H9 (cell line): Measurements from ENCODE around the gene TENM4. TPM values are rescaled to one million over a fixed set of nuclear protein-coding genes. Genes with fewer than 3 reads are reported as not detected.

ENCODE experiments used
- DNase-seq: peaks from one replicate; pipeline ENCODE4 v3.0.0-alpha.2; 2017
- H2AFZ ChIP-seq: one replicate; pipeline ENCODE4 v1.6.1; 2013; ENCODE audit warnings: mild to moderate bottlenecking, low read length, control low read depth, moderate library complexity
- H2AK5ac ChIP-seq: 2 replicates; pipeline ENCODE4 v1.6.1; 2013; ENCODE audit warnings: low read length, control low read depth, mixed read lengths; ENCODE audit not compliant: insufficient read length
- H2BK120ac ChIP-seq: one replicate; pipeline ENCODE4 v1.6.1; 2013; ENCODE audit warnings: low read depth, mild to moderate bottlenecking, low read length, control low read depth, inconsistent platforms; ENCODE audit not compliant: poor library complexity, severe bottlenecking
- H2BK12ac ChIP-seq: 2 replicates; pipeline ENCODE4 v1.6.1; 2013; ENCODE audit warnings: low read length, control low read depth, mixed read lengths, low read depth; ENCODE audit not compliant: insufficient read length
- H2BK15ac ChIP-seq: 2 replicates; pipeline ENCODE4 v1.6.1; 2013; ENCODE audit warnings: low read depth, low read length, control low read depth
- H2BK20ac ChIP-seq: one replicate; pipeline ENCODE4 v1.6.1; 2013; ENCODE audit warnings: low read depth, mild to moderate bottlenecking, low read length, control low read depth, inconsistent platforms; ENCODE audit not compliant: poor library complexity, severe bottlenecking
- H2BK5ac ChIP-seq: 2 replicates; pipeline ENCODE4 v1.6.1; 2013; ENCODE audit warnings: low read length, control low read depth, mixed read lengths; ENCODE audit not compliant: insufficient read length
- H3K14ac ChIP-seq: 2 replicates; pipeline ENCODE4 v1.6.1; 2013; ENCODE audit warnings: low read length, control low read depth; ENCODE audit not compliant: insufficient read depth
- H3K18ac ChIP-seq: 2 replicates; pipeline ENCODE4 v1.6.1; 2013; ENCODE audit warnings: low read depth, mild to moderate bottlenecking, mixed read lengths, low read length, control low read depth; ENCODE audit not compliant: insufficient read length
- H3K23ac ChIP-seq: 2 replicates; pipeline ENCODE4 v1.6.1; 2013; ENCODE audit warnings: low read length, control low read depth, mixed read lengths, low read depth; ENCODE audit not compliant: insufficient read length
- H3K23me2 ChIP-seq: 2 replicates; pipeline ENCODE4 v1.6.1; 2013; ENCODE audit warnings: low read depth, mild to moderate bottlenecking, mixed read lengths, low read length, control low read depth; ENCODE audit not compliant: insufficient read length, poor library complexity, severe bottlenecking
- H3K27ac ChIP-seq: 2 replicates; pipeline ENCODE4 v1.5.1; 2013; ENCODE audit warnings: low read length, control low read depth, mixed read lengths, low read depth; ENCODE audit not compliant: insufficient read length
- H3K27me3 ChIP-seq: 2 replicates; pipeline ENCODE4 v1.6.1; 2013; ENCODE audit warnings: low read length, control low read depth, inconsistent platforms; ENCODE audit not compliant: insufficient read depth
- H3K4ac ChIP-seq: 2 replicates; pipeline ENCODE4 v1.6.1; 2013; ENCODE audit warnings: low read depth, mild to moderate bottlenecking, control low read depth, inconsistent platforms, low read length, moderate library complexity
- H3K4me1 ChIP-seq: 2 replicates; pipeline ENCODE4 v1.6.1; 2013; ENCODE audit warnings: low read length, control low read depth, inconsistent platforms; ENCODE audit not compliant: insufficient read depth
- H3K4me2 ChIP-seq: 2 replicates; pipeline ENCODE4 v1.6.1; 2013; ENCODE audit warnings: low read length, control low read depth, mixed read lengths; ENCODE audit not compliant: insufficient read length, insufficient read depth
- H3K56ac ChIP-seq: 2 replicates; pipeline ENCODE4 v1.6.1; 2013; ENCODE audit warnings: low read depth, mild to moderate bottlenecking, mixed read lengths, low read length, control low read depth; ENCODE audit not compliant: insufficient read length
- H3K79me1 ChIP-seq: 2 replicates; pipeline ENCODE4 v1.6.1; 2013; ENCODE audit warnings: low read depth, mild to moderate bottlenecking, moderate library complexity, low read length, control low read depth, inconsistent platforms; ENCODE audit not compliant: insufficient read depth, poor library complexity, severe bottlenecking
- H3K79me2 ChIP-seq: 2 replicates; pipeline ENCODE4 v1.6.1; 2013; ENCODE audit warnings: low read length, control low read depth, inconsistent platforms; ENCODE audit not compliant: insufficient read depth
- H3K9ac ChIP-seq: 2 replicates; pipeline ENCODE4 v1.6.1; 2013; ENCODE audit warnings: low read length, control low read depth, mixed read lengths; ENCODE audit not compliant: insufficient read length; ENCODE audit errors: extremely low read depth
- H3K9me3 ChIP-seq: one replicate; pipeline ENCODE4 v1.6.1; 2013; ENCODE audit warnings: low read depth, low read length, inconsistent platforms; ENCODE audit not compliant: control insufficient read depth
- H3T11ph ChIP-seq: one replicate; pipeline ENCODE4 v1.6.1; 2013; ENCODE audit warnings: mild to moderate bottlenecking, low read length, control low read depth, inconsistent platforms
- H4K20me1 ChIP-seq: one replicate; pipeline ENCODE4 v1.6.1; 2013; ENCODE audit not compliant: control insufficient read depth, insufficient read length, insufficient read depth
- H4K5ac ChIP-seq: 2 replicates; pipeline ENCODE4 v1.6.1; 2013; ENCODE audit warnings: low read depth, mild to moderate bottlenecking, mixed read lengths, low read length, control low read depth; ENCODE audit not compliant: insufficient read length
- H4K8ac ChIP-seq: replicated peaks from 2 replicates; pipeline ENCODE4 v1.6.1; 2013; ENCODE audit warnings: low read length, control low read depth, mixed read lengths, low read depth; ENCODE audit not compliant: insufficient read length
- H4K91ac ChIP-seq: 2 replicates; pipeline ENCODE4 v1.6.1; 2013; ENCODE audit warnings: low read depth, mild to moderate bottlenecking, moderate library complexity, mixed read lengths, low read length, control low read depth; ENCODE audit not compliant: insufficient read length
- H3K27ac Mint-ChIP-seq, 3 experiments: 2 replicates in 2 of 3; 3 replicates in 1 of 3; pipeline ENCODE4 v1.8.0; 2020 to 2021; ENCODE audit warnings: mixed read lengths in 3 of 3, mild to moderate bottlenecking in 1 of 3, moderate library complexity in 1 of 3
- H3K27me3 Mint-ChIP-seq: 2 replicates; pipeline ENCODE4 v1.8.0; 2021; ENCODE audit warnings: low read depth, mild to moderate bottlenecking, moderate library complexity, mixed read lengths
- H3K36me3 Mint-ChIP-seq, 3 experiments: 2 replicates in 2 of 3; 3 replicates in 1 of 3; pipeline ENCODE4 v1.8.0; 2020 to 2021; ENCODE audit warnings: low read depth in 3 of 3, mixed read lengths in 3 of 3; ENCODE audit not compliant: insufficient read depth in 1 of 3
- H3K4me1 Mint-ChIP-seq, 2 experiments: 2 replicates each; pipeline ENCODE4 v1.8.0; 2020; ENCODE audit warnings: mixed read lengths in 2 of 2
- H3K4me3 Mint-ChIP-seq, 2 experiments: 2 replicates in 1 of 2; 3 replicates in 1 of 2; pipeline ENCODE4 v1.8.0; 2020 to 2021; ENCODE audit warnings: mild to moderate bottlenecking in 2 of 2, mixed read lengths in 2 of 2, moderate library complexity in 1 of 2
- H3K9me3 Mint-ChIP-seq, 2 experiments: 2 replicates in 1 of 2; 3 replicates in 1 of 2; pipeline ENCODE4 v1.8.0; 2020; ENCODE audit warnings: mild to moderate bottlenecking in 2 of 2, mixed read lengths in 2 of 2, moderate library complexity in 1 of 2
- WGBS: extraction: QIAGEN DNeasy Blood & Tissue Kit; methylation state at CpG from one replicate; pipeline ENCODE4 v1.1.7; 2013; ENCODE audit warnings: missing lambda C conversion rate, low lambda C conversion rate, mixed read lengths; ENCODE audit not compliant: insufficient read length; ENCODE audit errors: extremely low coverage; 5-methylcytosine and 5-hydroxymethylcytosine counted together
- total RNA-seq: library from RNA; stranded (reverse); gene quantifications from 2 replicates; pipeline ENCODE4 v1.2.1, GENCODE V29; 2021
- TF ChIP-seq, protein P1 (sequence below): fragments of 200-600 bp; sonication (generic); conservative IDR thresholded peaks from 3 replicates; pipeline ENCODE4 v1.8.0; 2021; ENCODE audit warnings: antibody characterized with exemption, mild to moderate bottlenecking

Gene TENM4
- total RNA-seq, 1 experiment from 2014 or later: 4.6 TPM

DNA sequence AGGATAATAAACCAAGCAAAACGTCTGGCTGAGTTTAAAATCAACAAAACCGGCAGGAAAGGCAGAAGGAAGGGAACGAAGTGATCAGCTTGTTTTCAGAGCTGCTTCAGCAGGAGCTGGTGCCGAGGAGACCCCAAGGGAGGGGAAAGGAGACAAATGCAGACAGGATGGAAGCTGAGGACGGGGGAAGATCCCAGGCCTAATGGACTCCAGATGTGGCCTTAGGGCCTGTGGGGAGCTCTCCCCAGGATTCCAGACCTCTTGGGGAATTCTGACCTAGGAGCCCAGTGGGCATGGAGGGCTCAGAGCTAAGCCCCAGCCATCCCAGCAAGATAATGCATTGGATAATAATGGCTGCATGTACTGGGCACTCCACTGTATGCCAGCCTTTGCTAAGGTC, 654.7 kb downstream of the TENM4 start:
- Histone ChIP-seq H2BK120ac (no peak overlapping the region), H2BK5ac (no peak overlapping the region), H3K79me1 (no peaks in the 10 kb centered on the region), H3K27me3 (no peaks in the 10 kb centered on the region; the same call in 1 of the 2 replicates), H2BK20ac (no peak overlapping the region), H3K79me2 (no peaks in the 10 kb centered on the region), H3K14ac (no peak overlapping the region), H4K8ac (no peak overlapping the region), H3K4ac (no peak overlapping the region), H3T11ph (no peak overlapping the region), H3K9me3 (no peaks in the 10 kb centered on the region), H2AK5ac (no peak overlapping the region), H3K56ac (no peak overlapping the region), H3K4me2 (no peak overlapping the region), H3K18ac (no peak overlapping the region), H4K91ac (no peak overlapping the region), H3K23ac (no peak overlapping the region), H2BK12ac (no peak overlapping the region), H2AFZ (no peak overlapping the region), H3K23me2 (no peaks in the 10 kb centered on the region), H3K4me1 (no peaks in the 10 kb centered on the region), H2BK15ac (no peak overlapping the region), H4K5ac (no peak overlapping the region), H3K9ac (no peak overlapping the region), H3K27ac (no peak overlapping the region), H4K20me1 (no peaks in the 10 kb centered on the region)
- peaks cover 17 to 22% of the 10 kb centered on the region in 2 experiments for H3K4me1 Mint-ChIP-seq
- DNase-seq: no peak
- no peak overlapping the region for H3K4me3 Mint-ChIP-seq
- H3K36me3 Mint-ChIP-seq: no peaks in the 10 kb centered on the region
- peak overlapping the region in 1 of 3 experiments; percentile 82; a peak in 2 of 7 replicates for H3K27ac Mint-ChIP-seq
- WGBS: no CpG with 5 or more reads among the region's 5 CpGs
- H3K9me3 Mint-ChIP-seq: no peaks in the 10 kb centered on the region
- H3K27me3 Mint-ChIP-seq: no peaks in the 10 kb centered on the region
- TF ChIP-seq, protein P1, sequence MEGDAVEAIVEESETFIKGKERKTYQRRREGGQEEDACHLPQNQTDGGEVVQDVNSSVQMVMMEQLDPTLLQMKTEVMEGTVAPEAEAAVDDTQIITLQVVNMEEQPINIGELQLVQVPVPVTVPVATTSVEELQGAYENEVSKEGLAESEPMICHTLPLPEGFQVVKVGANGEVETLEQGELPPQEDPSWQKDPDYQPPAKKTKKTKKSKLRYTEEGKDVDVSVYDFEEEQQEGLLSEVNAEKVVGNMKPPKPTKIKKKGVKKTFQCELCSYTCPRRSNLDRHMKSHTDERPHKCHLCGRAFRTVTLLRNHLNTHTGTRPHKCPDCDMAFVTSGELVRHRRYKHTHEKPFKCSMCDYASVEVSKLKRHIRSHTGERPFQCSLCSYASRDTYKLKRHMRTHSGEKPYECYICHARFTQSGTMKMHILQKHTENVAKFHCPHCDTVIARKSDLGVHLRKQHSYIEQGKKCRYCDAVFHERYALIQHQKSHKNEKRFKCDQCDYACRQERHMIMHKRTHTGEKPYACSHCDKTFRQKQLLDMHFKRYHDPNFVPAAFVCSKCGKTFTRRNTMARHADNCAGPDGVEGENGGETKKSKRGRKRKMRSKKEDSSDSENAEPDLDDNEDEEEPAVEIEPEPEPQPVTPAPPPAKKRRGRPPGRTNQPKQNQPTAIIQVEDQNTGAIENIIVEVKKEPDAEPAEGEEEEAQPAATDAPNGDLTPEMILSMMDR: no peak
